GM12878 (cell line): Measurements from ENCODE around the gene NDUFA11. TPM values are rescaled to one million over a fixed set of nuclear protein-coding genes. Genes with fewer than 3 reads are reported as not detected.
"Not testable (repeated sequence)": the region's sequence is repeated elsewhere in the genome, so short reads cannot be mapped to it uniquely, and the experiment has no call there.

Experiments
- ATAC-seq: fragments of 200-7000 bp; cut with Tn5 transposase; 3 replicates; pipeline ENCODE4 v1.9.1; 2020; ENCODE audit warnings: mild to moderate bottlenecking, moderate library complexity
- BruUV-seq: library from RNA; stranded (reverse); fragments of 400-500 nt; replicated peaks from 2 replicates; lab custom pipeline; 2021; lab: Mats Ljungman, UMichigan
- CTCF ChIA-PET: fragments of 300-600 bp; sonication (Branson Sonifier 250); formaldehyde crosslinking; extraction: SDS; loops from one replicate; lab custom pipeline; 2021; ENCODE audit warnings: inconsistent platforms; lab: Yijun Ruan, JAX
- POLR2A ChIA-PET: fragments of 350-600 bp; formaldehyde crosslinking; extraction: SDS; loops from one replicate; lab custom pipeline; 2021; ENCODE audit warnings: inconsistent platforms; lab: Charles Lee
- RAD21 ChIA-PET: fragments of 300-600 bp; sonication (Branson Sonifier 250); formaldehyde crosslinking; loops from one replicate; lab custom pipeline; 2023; ENCODE audit warnings: antibody characterized with exemption; ENCODE audit not compliant: unreplicated experiment; lab: Charles Lee
- SMC1A ChIA-PET: fragments of 300-600 bp; sonication (Branson Sonifier 250); formaldehyde crosslinking; loops from one replicate; lab custom pipeline; 2023; ENCODE audit not compliant: unreplicated experiment, uncharacterized antibody; lab: Charles Lee
- DNase-seq: peaks from one replicate; pipeline ENCODE4 v3.0.0-alpha.2; 2011; ENCODE audit warnings: low read depth, low spot score
- FAIRE-seq: peaks from 3 replicates; lab custom pipeline; 2011; peaks lifted over from hg19 to GRCh38; lab: Jason Lieb, UNC
- H2AFZ ChIP-seq: 2 replicates; pipeline ENCODE4 v1.6.0; 2011; ENCODE audit warnings: low read depth, low read length, control low read depth; ENCODE audit not compliant: control insufficient read depth
- H3K27ac ChIP-seq: 2 replicates; pipeline ENCODE4 v1.5.1; 2011; ENCODE audit warnings: control low read depth; ENCODE audit not compliant: control insufficient read depth, insufficient read depth
- H3K27me3 ChIP-seq, 2 experiments: replicated peaks in 1 of 2; 2 replicates each; pipeline versions ENCODE4 v1.6.0 to v1.6.1; 2011; ENCODE audit warnings: low read length in 1 of 2; ENCODE audit not compliant: control insufficient read depth in 2 of 2, insufficient read depth in 2 of 2
- H3K36me3 ChIP-seq, 2 experiments: 2 replicates each; pipeline ENCODE4 v1.5.1; 2011; ENCODE audit warnings: low read length in 1 of 2; ENCODE audit not compliant: control insufficient read depth in 2 of 2, insufficient read depth in 2 of 2
- H3K4me1 ChIP-seq: 2 replicates; pipeline ENCODE4 v1.6.1; 2011; ENCODE audit warnings: mild to moderate bottlenecking, low read length, moderate library complexity, mixed read lengths; ENCODE audit not compliant: control insufficient read depth, insufficient read depth
- H3K4me2 ChIP-seq: 2 replicates; pipeline ENCODE4 v1.6.0; 2011; ENCODE audit warnings: control low read depth; ENCODE audit not compliant: control insufficient read depth, insufficient read depth
- H3K4me3 ChIP-seq: fragments of 200-600 bp; sonication (generic); 2 replicates; pipeline ENCODE4 v1.5.1; 2016
- H3K79me2 ChIP-seq: 2 replicates; pipeline ENCODE4 v1.6.0; 2011; ENCODE audit warnings: low read length; ENCODE audit not compliant: control insufficient read depth, insufficient read depth
- H3K9ac ChIP-seq: 2 replicates; pipeline ENCODE4 v1.8.0; 2011; ENCODE audit warnings: low read length, control low read depth, mixed read lengths; ENCODE audit not compliant: control insufficient read depth, insufficient read depth
- H3K9me3 ChIP-seq: replicated peaks from 3 replicates; pipeline ENCODE4 v1.5.1; 2011; ENCODE audit warnings: mild to moderate bottlenecking, low read length; ENCODE audit not compliant: control insufficient read depth, insufficient read depth
- H4K20me1 ChIP-seq: 2 replicates; pipeline ENCODE4 v1.6.0; 2011; ENCODE audit not compliant: control insufficient read depth, insufficient read depth
- ASH2L ChIP-seq: fragments of 300-600, 200-600 bp; sonication (generic); IDR thresholded peaks from 2 replicates; pipeline ENCODE4 v1.6.1; 2017; ENCODE audit warnings: low read depth, mild to moderate bottlenecking, borderline replicate concordance
- E2F8 ChIP-seq: fragments of 450-650 bp; IDR thresholded peaks from 2 replicates; pipeline ENCODE4 v1.6.1; 2018; ENCODE audit warnings: mild to moderate bottlenecking, low read depth, moderate library complexity; ENCODE audit not compliant: partially characterized antibody
- FOS ChIP-seq: IDR thresholded peaks from 3 replicates; pipeline ENCODE4 v1.6.1; 2011; ENCODE audit warnings: borderline replicate concordance; ENCODE audit not compliant: insufficient read length; ENCODE audit errors: extremely low read depth
- HDGF ChIP-seq: fragments of 450-650 bp; IDR thresholded peaks from 2 replicates; pipeline ENCODE4 v1.6.1; 2016; ENCODE audit warnings: antibody characterized with exemption
- WGBS: methylation state at CpG from one replicate; pipeline ENCODE4 v1.1.6; 2016; ENCODE audit warnings: low lambda C conversion rate; ENCODE audit not compliant: insufficient replicate concordance, insufficient coverage; ENCODE audit errors: missing lambda C conversion rate; 5-methylcytosine and 5-hydroxymethylcytosine counted together
- in situ Hi-C: fragments of 300-500 bp; cut with MboI; formaldehyde crosslinking; loops from 9 replicates; pipeline ENCODE4 v1.14.3; 2018; ENCODE audit warnings: mixed read lengths
- intact Hi-C: fragments of 100-400 bp; cut with micrococcal nuclease; formaldehyde crosslinking; loops from one replicate; pipeline ENCODE4 v1.14.2; 2022; ENCODE audit not compliant: unreplicated experiment
- polyA plus RNA-seq, 11 experiments: library from polyadenylated mRNA; depleted of rRNA in 4 of 11; unstranded in 6 of 11; stranded (reverse) in 5 of 11; fragments of >200 nt; fragmentation: Nextera tagmentation in 4 of 11; fragmentation: Illumina TruSeq in 1 of 11; extraction: Ambion mirVana in 4 of 11; extraction: Trizol in 1 of 11; gene quantifications; 1 replicate in 1 of 11; 2 replicates in 10 of 11; pipeline versions ENCODE4 v1.2.1 to v1.2.3, GENCODE V29; 2011 to 2016; ENCODE audit warnings: inconsistent platforms in 2 of 11, missing spikeins in 2 of 11, low read depth in 1 of 11
- total RNA-seq, 4 experiments: library from RNA; depleted of rRNA in 3 of 4; stranded (reverse); fragments of >200 nt in 3 of 4; fragmentation: Illumina TruSeq in 1 of 4; extraction: Trizol in 1 of 4; gene quantifications; 2 replicates each; pipeline versions ENCODE4 v1.2.1 to v1.2.3, GENCODE V29; 2013 to 2021

The NDUFA11 gene
- total and polyA plus RNA-seq, 10 of the 15 experiments (the other 5 are each of a cell fraction or from before 2014, with no cell fraction given), result 108 to 600 (median 289) TPM

- no peak for TF ChIP-seq ASH2L
- no peak for TF ChIP-seq FOS
- TF ChIP-seq HDGF, result no peak
- TF ChIP-seq E2F8, result no peak
These were observed 26.2 kb downstream of the NDUFA11 start (continued) for GRCh38 chr19:5877427-5877826.

- in situ Hi-C loops, POLR2A ChIA-PET, H3K79me2 ChIP-seq, H3K36me3 ChIP-seq, CTCF ChIA-PET, RAD21 ChIA-PET, H3K4me2 ChIP-seq, H3K27ac ChIP-seq, H4K20me1 ChIP-seq, ATAC-seq, intact Hi-C loops, H3K27me3 ChIP-seq, SMC1A ChIA-PET, DNase-seq, H3K9ac ChIP-seq, H3K4me1 ChIP-seq, FAIRE-seq, H3K4me3 ChIP-seq, H3K9me3 ChIP-seq, H2AFZ ChIP-seq, BruUV-seq: not testable (repeated sequence)
- WGBS, result 38% methylated on average over 7 of the region's 7 CpGs
These were observed 29.1 kb downstream of the NDUFA11 start for GRCh38 chr19:5874496-5874895.
